HG02840 (cell line): Measurements from ENCODE around the gene RAB5B.
"Not testable (repeated sequence)": the region's sequence is repeated elsewhere in the genome, so short reads cannot be mapped to it uniquely, and the experiment has no call there.

Source experiments
- ATAC-seq: cut with Tn5 transposase; IDR thresholded peaks from one replicate; pipeline ENCODE4 v1.9.1; 2021; ENCODE audit warnings: mild to moderate bottlenecking, moderate library complexity, moderate number of reproducible peaks; ENCODE audit not compliant: unreplicated experiment, low FRiP score

RAB5B gene

GRCh38 chr12:55981882-55982281 lies 8.0 kb downstream of the RAB5B start:
- not testable (repeated sequence) for ATAC-seq

- no peak for ATAC-seq
These were observed 8.6 kb downstream of the RAB5B start for GRCh38 chr12:55982319-55982936.

GRCh38 chr12:55983232-55983842 lies 9.5 kb downstream of the RAB5B start:
- ATAC-seq, result no peak

- no peak for ATAC-seq
These were observed 11.0 kb downstream of the RAB5B start for GRCh38 chr12:55984861-55985260.

- ATAC-seq, result no peak
These were observed 11.5 kb downstream of the RAB5B start for GRCh38 chr12:55985341-55985740.

- not testable (repeated sequence) for ATAC-seq
These were observed 12.1 kb downstream of the RAB5B start for GRCh38 chr12:55985976-55986375.

GRCh38 chr12:55991110-55991509 lies 17.2 kb downstream of the RAB5B start:
- no peak for ATAC-seq

- no peak for ATAC-seq
These were observed 19.5 kb downstream of the RAB5B start for GRCh38 chr12:55993230-55993853.

- no peak for ATAC-seq
These were observed 21.5 kb downstream of the RAB5B start for GRCh38 chr12:55995366-55995765.

- ATAC-seq, result no peak
These were observed 22.4 kb downstream of the RAB5B start for GRCh38 chr12:55996201-55996714.

GRCh38 chr12:55996715-55997534 lies 23.0 kb downstream of the RAB5B start, which contains the start of gene SUOX:
Gene SUOX (plus strand): TSS chr12:55997276. CDS start chr12:56002222, 4,946 bp downstream.
- ATAC-seq, result peak; percentile 95

- ATAC-seq, result no peak
These were observed 23.6 kb downstream of the RAB5B start for GRCh38 chr12:55997535-55997859.

- ATAC-seq, result not testable (repeated sequence)
These were observed 25.6 kb downstream of the RAB5B start for GRCh38 chr12:55999522-55999921.

GRCh38 chr12:55999999-56000540 lies 26.2 kb downstream of the RAB5B start:
- ATAC-seq, result not testable (repeated sequence)

- ATAC-seq, result no peak
These were observed 27.7 kb downstream of the RAB5B start for GRCh38 chr12:56001487-56002100.

- not testable (repeated sequence) for ATAC-seq
These were observed 29.5 kb downstream of the RAB5B start for GRCh38 chr12:56003376-56003775.

GRCh38 chr12:56004211-56004610 lies 30.3 kb downstream of the RAB5B start:
- no peak for ATAC-seq

- ATAC-seq, result no peak
These were observed 34.0 kb downstream of the RAB5B start for GRCh38 chr12:56007564-56008559.

- no peak for ATAC-seq
These were observed 36.3 kb downstream of the RAB5B start for GRCh38 chr12:56010111-56010570.
